ENCODE results near the gene SCRT2.

The SCRT2 gene

DNA sequence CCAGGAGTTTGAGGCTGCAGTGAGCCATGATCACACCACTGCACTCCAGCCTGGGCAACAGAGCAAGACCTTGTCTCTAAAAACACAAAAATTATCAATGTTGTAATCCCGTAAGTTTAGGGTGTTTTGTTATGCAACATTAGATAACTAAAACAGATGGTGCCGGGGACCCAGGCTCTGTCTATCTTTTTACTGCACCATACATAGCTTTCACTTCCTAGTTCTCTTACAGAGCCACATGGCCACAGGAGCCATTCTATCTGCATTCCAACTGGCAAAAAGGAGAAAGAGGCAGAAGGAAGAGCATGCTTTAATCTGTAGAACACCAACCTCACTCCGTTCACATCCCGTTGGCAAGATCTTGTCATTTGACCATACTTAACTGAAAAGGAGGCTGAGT, 60.1 kb downstream of the SCRT2 start:
- Histone ChIP-seq H3K27ac (replicated peaks) (no peak overlapping the region), H3K27me3 (ENCODE audit: insufficient read depth, poor library complexity, severe bottlenecking) (peaks cover 29% of the 10 kb centered on the region), H3K4me3 (replicated peaks; ENCODE audit: insufficient read depth, low read length) (no peak overlapping the region)
- peak in 1 of 2 experiments; percentile 61 for DNase-seq (ENCODE audit: low read depth in 1 of 2, low spot score in 1 of 2)
- TF ChIP-seq POLR2AphosphoS5 (IDR thresholded peaks at IDR 0.05; ENCODE audit: low read depth) (no peak), GABPA (IDR thresholded peaks at IDR 0.05; ENCODE audit: low read depth) (no peak), SPI1 (IDR thresholded peaks at IDR 0.05; ENCODE audit: borderline replicate concordance, low read depth) (no peak)

DNA sequence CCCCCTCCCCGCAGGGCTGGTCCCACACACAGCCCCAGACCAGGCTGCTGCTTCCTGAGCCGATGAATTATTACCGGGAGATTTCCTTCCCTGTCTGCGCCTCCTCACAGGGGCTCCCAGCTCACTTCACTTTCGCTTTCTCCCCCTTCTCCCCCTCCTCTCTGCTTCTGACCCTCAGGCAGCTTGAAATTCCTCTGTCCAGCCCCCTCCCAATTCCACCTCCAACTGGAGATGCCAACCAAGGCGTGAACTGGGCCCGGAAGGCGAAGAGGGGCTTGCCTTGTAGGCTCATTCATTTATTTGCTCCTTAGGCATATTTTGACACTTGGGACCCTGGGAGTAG, 63.8 kb downstream of the SCRT2 start:
- Histone ChIP-seq H3K27ac (replicated peaks) (no peak overlapping the region), H3K27me3 (ENCODE audit: insufficient read depth, poor library complexity, severe bottlenecking) (peaks cover 45% of the 10 kb centered on the region), H3K4me3 (replicated peaks; ENCODE audit: insufficient read depth, low read length) (no peak overlapping the region)
- no peak for TF ChIP-seq GABPA (IDR thresholded peaks at IDR 0.05; ENCODE audit: low read depth)
- TF ChIP-seq, protein P1, sequence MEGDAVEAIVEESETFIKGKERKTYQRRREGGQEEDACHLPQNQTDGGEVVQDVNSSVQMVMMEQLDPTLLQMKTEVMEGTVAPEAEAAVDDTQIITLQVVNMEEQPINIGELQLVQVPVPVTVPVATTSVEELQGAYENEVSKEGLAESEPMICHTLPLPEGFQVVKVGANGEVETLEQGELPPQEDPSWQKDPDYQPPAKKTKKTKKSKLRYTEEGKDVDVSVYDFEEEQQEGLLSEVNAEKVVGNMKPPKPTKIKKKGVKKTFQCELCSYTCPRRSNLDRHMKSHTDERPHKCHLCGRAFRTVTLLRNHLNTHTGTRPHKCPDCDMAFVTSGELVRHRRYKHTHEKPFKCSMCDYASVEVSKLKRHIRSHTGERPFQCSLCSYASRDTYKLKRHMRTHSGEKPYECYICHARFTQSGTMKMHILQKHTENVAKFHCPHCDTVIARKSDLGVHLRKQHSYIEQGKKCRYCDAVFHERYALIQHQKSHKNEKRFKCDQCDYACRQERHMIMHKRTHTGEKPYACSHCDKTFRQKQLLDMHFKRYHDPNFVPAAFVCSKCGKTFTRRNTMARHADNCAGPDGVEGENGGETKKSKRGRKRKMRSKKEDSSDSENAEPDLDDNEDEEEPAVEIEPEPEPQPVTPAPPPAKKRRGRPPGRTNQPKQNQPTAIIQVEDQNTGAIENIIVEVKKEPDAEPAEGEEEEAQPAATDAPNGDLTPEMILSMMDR (IDR thresholded peaks at IDR 0.05; ENCODE audit: insufficient read depth, low read length) = no peak
- TF ChIP-seq POLR2AphosphoS5 (IDR thresholded peaks at IDR 0.05; ENCODE audit: low read depth) = no peak
- TF ChIP-seq, protein P2, sequence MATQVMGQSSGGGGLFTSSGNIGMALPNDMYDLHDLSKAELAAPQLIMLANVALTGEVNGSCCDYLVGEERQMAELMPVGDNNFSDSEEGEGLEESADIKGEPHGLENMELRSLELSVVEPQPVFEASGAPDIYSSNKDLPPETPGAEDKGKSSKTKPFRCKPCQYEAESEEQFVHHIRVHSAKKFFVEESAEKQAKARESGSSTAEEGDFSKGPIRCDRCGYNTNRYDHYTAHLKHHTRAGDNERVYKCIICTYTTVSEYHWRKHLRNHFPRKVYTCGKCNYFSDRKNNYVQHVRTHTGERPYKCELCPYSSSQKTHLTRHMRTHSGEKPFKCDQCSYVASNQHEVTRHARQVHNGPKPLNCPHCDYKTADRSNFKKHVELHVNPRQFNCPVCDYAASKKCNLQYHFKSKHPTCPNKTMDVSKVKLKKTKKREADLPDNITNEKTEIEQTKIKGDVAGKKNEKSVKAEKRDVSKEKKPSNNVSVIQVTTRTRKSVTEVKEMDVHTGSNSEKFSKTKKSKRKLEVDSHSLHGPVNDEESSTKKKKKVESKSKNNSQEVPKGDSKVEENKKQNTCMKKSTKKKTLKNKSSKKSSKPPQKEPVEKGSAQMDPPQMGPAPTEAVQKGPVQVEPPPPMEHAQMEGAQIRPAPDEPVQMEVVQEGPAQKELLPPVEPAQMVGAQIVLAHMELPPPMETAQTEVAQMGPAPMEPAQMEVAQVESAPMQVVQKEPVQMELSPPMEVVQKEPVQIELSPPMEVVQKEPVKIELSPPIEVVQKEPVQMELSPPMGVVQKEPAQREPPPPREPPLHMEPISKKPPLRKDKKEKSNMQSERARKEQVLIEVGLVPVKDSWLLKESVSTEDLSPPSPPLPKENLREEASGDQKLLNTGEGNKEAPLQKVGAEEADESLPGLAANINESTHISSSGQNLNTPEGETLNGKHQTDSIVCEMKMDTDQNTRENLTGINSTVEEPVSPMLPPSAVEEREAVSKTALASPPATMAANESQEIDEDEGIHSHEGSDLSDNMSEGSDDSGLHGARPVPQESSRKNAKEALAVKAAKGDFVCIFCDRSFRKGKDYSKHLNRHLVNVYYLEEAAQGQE (IDR thresholded peaks at IDR 0.05; ENCODE audit: insufficient replicate concordance, low read depth) = no peak
- TF ChIP-seq SPI1 (IDR thresholded peaks at IDR 0.05; ENCODE audit: borderline replicate concordance, low read depth) = no peak
- DNase-seq (ENCODE audit: low read depth in 1 of 2, low spot score in 1 of 2) = no peak

Data from HL-60 (cell line).